H9 (cell line): ENCODE results near the gene BNC1. TPM values are rescaled to one million over a fixed set of nuclear protein-coding genes. Genes with fewer than 3 reads are reported as not detected.

Source experiments
- DNase-seq: peaks from one replicate; pipeline ENCODE4 v3.0.0-alpha.2; 2017
- H2AFZ ChIP-seq: one replicate; pipeline ENCODE4 v1.6.1; 2013; ENCODE audit warnings: mild to moderate bottlenecking, low read length, control low read depth, moderate library complexity
- H2AK5ac ChIP-seq: 2 replicates; pipeline ENCODE4 v1.6.1; 2013; ENCODE audit warnings: low read length, control low read depth, mixed read lengths; ENCODE audit not compliant: insufficient read length
- H2BK120ac ChIP-seq: one replicate; pipeline ENCODE4 v1.6.1; 2013; ENCODE audit warnings: low read depth, mild to moderate bottlenecking, low read length, control low read depth, inconsistent platforms; ENCODE audit not compliant: poor library complexity, severe bottlenecking
- H2BK12ac ChIP-seq: 2 replicates; pipeline ENCODE4 v1.6.1; 2013; ENCODE audit warnings: low read length, control low read depth, mixed read lengths, low read depth; ENCODE audit not compliant: insufficient read length
- H2BK15ac ChIP-seq: 2 replicates; pipeline ENCODE4 v1.6.1; 2013; ENCODE audit warnings: low read depth, low read length, control low read depth
- H2BK20ac ChIP-seq: one replicate; pipeline ENCODE4 v1.6.1; 2013; ENCODE audit warnings: low read depth, mild to moderate bottlenecking, low read length, control low read depth, inconsistent platforms; ENCODE audit not compliant: poor library complexity, severe bottlenecking
- H2BK5ac ChIP-seq: 2 replicates; pipeline ENCODE4 v1.6.1; 2013; ENCODE audit warnings: low read length, control low read depth, mixed read lengths; ENCODE audit not compliant: insufficient read length
- H3K14ac ChIP-seq: 2 replicates; pipeline ENCODE4 v1.6.1; 2013; ENCODE audit warnings: low read length, control low read depth; ENCODE audit not compliant: insufficient read depth
- H3K18ac ChIP-seq: 2 replicates; pipeline ENCODE4 v1.6.1; 2013; ENCODE audit warnings: low read depth, mild to moderate bottlenecking, mixed read lengths, low read length, control low read depth; ENCODE audit not compliant: insufficient read length
- H3K23ac ChIP-seq: 2 replicates; pipeline ENCODE4 v1.6.1; 2013; ENCODE audit warnings: low read length, control low read depth, mixed read lengths, low read depth; ENCODE audit not compliant: insufficient read length
- H3K23me2 ChIP-seq: 2 replicates; pipeline ENCODE4 v1.6.1; 2013; ENCODE audit warnings: low read depth, mild to moderate bottlenecking, mixed read lengths, low read length, control low read depth; ENCODE audit not compliant: insufficient read length, poor library complexity, severe bottlenecking
- H3K27ac ChIP-seq: 2 replicates; pipeline ENCODE4 v1.5.1; 2013; ENCODE audit warnings: low read length, control low read depth, mixed read lengths, low read depth; ENCODE audit not compliant: insufficient read length
- H3K27me3 ChIP-seq: 2 replicates; pipeline ENCODE4 v1.6.1; 2013; ENCODE audit warnings: low read length, control low read depth, inconsistent platforms; ENCODE audit not compliant: insufficient read depth
- H3K4ac ChIP-seq: 2 replicates; pipeline ENCODE4 v1.6.1; 2013; ENCODE audit warnings: low read depth, mild to moderate bottlenecking, control low read depth, inconsistent platforms, low read length, moderate library complexity
- H3K4me1 ChIP-seq: 2 replicates; pipeline ENCODE4 v1.6.1; 2013; ENCODE audit warnings: low read length, control low read depth, inconsistent platforms; ENCODE audit not compliant: insufficient read depth
- H3K4me2 ChIP-seq: 2 replicates; pipeline ENCODE4 v1.6.1; 2013; ENCODE audit warnings: low read length, control low read depth, mixed read lengths; ENCODE audit not compliant: insufficient read length, insufficient read depth
- H3K56ac ChIP-seq: 2 replicates; pipeline ENCODE4 v1.6.1; 2013; ENCODE audit warnings: low read depth, mild to moderate bottlenecking, mixed read lengths, low read length, control low read depth; ENCODE audit not compliant: insufficient read length
- H3K79me1 ChIP-seq: 2 replicates; pipeline ENCODE4 v1.6.1; 2013; ENCODE audit warnings: low read depth, mild to moderate bottlenecking, moderate library complexity, low read length, control low read depth, inconsistent platforms; ENCODE audit not compliant: insufficient read depth, poor library complexity, severe bottlenecking
- H3K79me2 ChIP-seq: 2 replicates; pipeline ENCODE4 v1.6.1; 2013; ENCODE audit warnings: low read length, control low read depth, inconsistent platforms; ENCODE audit not compliant: insufficient read depth
- H3K9ac ChIP-seq: 2 replicates; pipeline ENCODE4 v1.6.1; 2013; ENCODE audit warnings: low read length, control low read depth, mixed read lengths; ENCODE audit not compliant: insufficient read length; ENCODE audit errors: extremely low read depth
- H3K9me3 ChIP-seq: one replicate; pipeline ENCODE4 v1.6.1; 2013; ENCODE audit warnings: low read depth, low read length, inconsistent platforms; ENCODE audit not compliant: control insufficient read depth
- H3T11ph ChIP-seq: one replicate; pipeline ENCODE4 v1.6.1; 2013; ENCODE audit warnings: mild to moderate bottlenecking, low read length, control low read depth, inconsistent platforms
- H4K20me1 ChIP-seq: one replicate; pipeline ENCODE4 v1.6.1; 2013; ENCODE audit not compliant: control insufficient read depth, insufficient read length, insufficient read depth
- H4K5ac ChIP-seq: 2 replicates; pipeline ENCODE4 v1.6.1; 2013; ENCODE audit warnings: low read depth, mild to moderate bottlenecking, mixed read lengths, low read length, control low read depth; ENCODE audit not compliant: insufficient read length
- H4K8ac ChIP-seq: replicated peaks from 2 replicates; pipeline ENCODE4 v1.6.1; 2013; ENCODE audit warnings: low read length, control low read depth, mixed read lengths, low read depth; ENCODE audit not compliant: insufficient read length
- H4K91ac ChIP-seq: 2 replicates; pipeline ENCODE4 v1.6.1; 2013; ENCODE audit warnings: low read depth, mild to moderate bottlenecking, moderate library complexity, mixed read lengths, low read length, control low read depth; ENCODE audit not compliant: insufficient read length
- H3K27ac Mint-ChIP-seq, 3 experiments: 2 replicates in 2 of 3; 3 replicates in 1 of 3; pipeline ENCODE4 v1.8.0; 2020 to 2021; ENCODE audit warnings: mixed read lengths in 3 of 3, mild to moderate bottlenecking in 1 of 3, moderate library complexity in 1 of 3
- H3K27me3 Mint-ChIP-seq: 2 replicates; pipeline ENCODE4 v1.8.0; 2021; ENCODE audit warnings: low read depth, mild to moderate bottlenecking, moderate library complexity, mixed read lengths
- H3K36me3 Mint-ChIP-seq, 3 experiments: 2 replicates in 2 of 3; 3 replicates in 1 of 3; pipeline ENCODE4 v1.8.0; 2020 to 2021; ENCODE audit warnings: low read depth in 3 of 3, mixed read lengths in 3 of 3; ENCODE audit not compliant: insufficient read depth in 1 of 3
- H3K4me1 Mint-ChIP-seq, 2 experiments: 2 replicates each; pipeline ENCODE4 v1.8.0; 2020; ENCODE audit warnings: mixed read lengths in 2 of 2
- H3K4me3 Mint-ChIP-seq, 2 experiments: 2 replicates in 1 of 2; 3 replicates in 1 of 2; pipeline ENCODE4 v1.8.0; 2020 to 2021; ENCODE audit warnings: mild to moderate bottlenecking in 2 of 2, mixed read lengths in 2 of 2, moderate library complexity in 1 of 2
- H3K9me3 Mint-ChIP-seq, 2 experiments: 2 replicates in 1 of 2; 3 replicates in 1 of 2; pipeline ENCODE4 v1.8.0; 2020; ENCODE audit warnings: mild to moderate bottlenecking in 2 of 2, mixed read lengths in 2 of 2, moderate library complexity in 1 of 2
- WGBS: extraction: QIAGEN DNeasy Blood & Tissue Kit; methylation state at CpG from one replicate; pipeline ENCODE4 v1.1.7; 2013; ENCODE audit warnings: missing lambda C conversion rate, low lambda C conversion rate, mixed read lengths; ENCODE audit not compliant: insufficient read length; ENCODE audit errors: extremely low coverage; 5-methylcytosine and 5-hydroxymethylcytosine counted together
- total RNA-seq: library from RNA; stranded (reverse); gene quantifications from 2 replicates; pipeline ENCODE4 v1.2.1, GENCODE V29; 2021
- TF ChIP-seq, protein P1 (sequence below): fragments of 200-600 bp; sonication (generic); conservative IDR thresholded peaks from 3 replicates; pipeline ENCODE4 v1.8.0; 2021; ENCODE audit warnings: antibody characterized with exemption, mild to moderate bottlenecking

The BNC1 gene
- total RNA-seq, 1 experiment from 2014 or later: not detected

DNA sequence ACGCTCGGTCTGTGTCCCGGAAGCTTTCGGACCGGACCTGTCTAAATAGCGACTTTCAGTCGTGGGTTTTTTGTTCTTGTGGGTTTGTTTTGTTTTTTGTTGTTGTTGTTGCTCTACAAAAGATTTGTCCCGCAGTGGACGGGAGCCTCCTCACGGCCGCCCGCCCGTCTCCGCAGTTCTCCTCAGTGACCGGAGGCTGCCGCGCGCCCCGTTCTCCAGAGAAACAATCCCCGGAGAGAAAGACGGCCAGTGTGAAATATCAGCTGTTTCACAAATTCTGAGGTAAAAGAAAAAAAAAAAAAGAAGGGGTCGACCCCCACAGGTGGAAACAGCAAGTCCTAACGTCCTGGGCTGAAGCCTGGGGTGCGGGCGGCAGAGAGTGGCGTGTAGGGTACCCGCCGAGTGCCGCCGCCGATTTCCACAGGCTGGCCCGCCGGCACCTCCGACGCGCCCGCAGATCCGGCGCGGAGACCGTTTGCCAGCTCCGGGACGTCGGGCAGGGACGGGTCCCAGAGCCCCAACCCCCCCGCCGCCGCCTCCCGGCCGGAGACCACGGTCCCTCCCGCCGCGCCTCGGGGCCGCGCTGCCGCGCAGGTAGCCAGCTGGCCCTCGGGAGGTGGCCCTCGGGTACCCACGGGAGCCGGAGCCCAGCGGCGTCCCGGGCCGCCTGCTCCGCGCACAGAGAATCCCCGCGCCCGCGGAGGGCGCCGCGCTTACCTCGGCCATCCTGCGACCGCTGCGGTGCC lies 478 bp downstream of the BNC1 start:
- no peaks in the 10 kb centered on the region for H3K36me3 Mint-ChIP-seq
- no peak overlapping the region for H3K14ac ChIP-seq
- no peak overlapping the region for H3K56ac ChIP-seq
- no peaks in the 10 kb centered on the region for H3K9me3 ChIP-seq
- DNase-seq: peak; percentile 33
- H3K18ac ChIP-seq: no peak overlapping the region
- peak overlapping the region; percentile 66 to 85 for H3K4me3 Mint-ChIP-seq
- H3K4me1 Mint-ChIP-seq: peaks cover 5 to 11% of the 10 kb centered on the region in 2 experiments; a peak in 3 of 4 replicates
- H4K5ac ChIP-seq: no peak overlapping the region
- TF ChIP-seq, protein P1, sequence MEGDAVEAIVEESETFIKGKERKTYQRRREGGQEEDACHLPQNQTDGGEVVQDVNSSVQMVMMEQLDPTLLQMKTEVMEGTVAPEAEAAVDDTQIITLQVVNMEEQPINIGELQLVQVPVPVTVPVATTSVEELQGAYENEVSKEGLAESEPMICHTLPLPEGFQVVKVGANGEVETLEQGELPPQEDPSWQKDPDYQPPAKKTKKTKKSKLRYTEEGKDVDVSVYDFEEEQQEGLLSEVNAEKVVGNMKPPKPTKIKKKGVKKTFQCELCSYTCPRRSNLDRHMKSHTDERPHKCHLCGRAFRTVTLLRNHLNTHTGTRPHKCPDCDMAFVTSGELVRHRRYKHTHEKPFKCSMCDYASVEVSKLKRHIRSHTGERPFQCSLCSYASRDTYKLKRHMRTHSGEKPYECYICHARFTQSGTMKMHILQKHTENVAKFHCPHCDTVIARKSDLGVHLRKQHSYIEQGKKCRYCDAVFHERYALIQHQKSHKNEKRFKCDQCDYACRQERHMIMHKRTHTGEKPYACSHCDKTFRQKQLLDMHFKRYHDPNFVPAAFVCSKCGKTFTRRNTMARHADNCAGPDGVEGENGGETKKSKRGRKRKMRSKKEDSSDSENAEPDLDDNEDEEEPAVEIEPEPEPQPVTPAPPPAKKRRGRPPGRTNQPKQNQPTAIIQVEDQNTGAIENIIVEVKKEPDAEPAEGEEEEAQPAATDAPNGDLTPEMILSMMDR: no peak
- no peaks in the 10 kb centered on the region for H3K79me1 ChIP-seq
- H4K8ac ChIP-seq: no peak overlapping the region
- peaks cover 29% of the 10 kb centered on the region; the same call in 1 of the 2 replicates for H3K27me3 ChIP-seq
- H3K9me3 Mint-ChIP-seq: no peaks in the 10 kb centered on the region; a peak in 1 of 5 replicates
- no peak overlapping the region for H3K27ac Mint-ChIP-seq
- no peak overlapping the region for H2AFZ ChIP-seq
- no peak overlapping the region for H2AK5ac ChIP-seq
- H2BK15ac ChIP-seq: no peak overlapping the region
- peaks cover 89% of the 10 kb centered on the region for H3K27me3 Mint-ChIP-seq
- no peak overlapping the region for H3K4ac ChIP-seq
- H3K4me2 ChIP-seq: peak overlapping the region; percentile 86
- H3K4me1 ChIP-seq: no peaks in the 10 kb centered on the region
- no peak overlapping the region for H3K27ac ChIP-seq
- no peak overlapping the region for H2BK12ac ChIP-seq
- no peak overlapping the region for H3K9ac ChIP-seq
- no peak overlapping the region for H4K91ac ChIP-seq
- no peaks in the 10 kb centered on the region for H4K20me1 ChIP-seq
- no peak overlapping the region for H3K23ac ChIP-seq
- no peak overlapping the region for H2BK120ac ChIP-seq
- no peak overlapping the region for H2BK20ac ChIP-seq
- H3K79me2 ChIP-seq: no peaks in the 10 kb centered on the region
- no CpG with 5 or more reads among the region's 80 CpGs for WGBS
- H3K23me2 ChIP-seq: peaks cover 15% of the 10 kb centered on the region
- no peak overlapping the region for H3T11ph ChIP-seq
- H2BK5ac ChIP-seq: no peak overlapping the region
